ENCODE data around the gene C6orf132. TPM values are rescaled to one million over a fixed set of nuclear protein-coding genes. Genes with fewer than 3 reads are reported as not detected.

The C6orf132 gene, protein sequence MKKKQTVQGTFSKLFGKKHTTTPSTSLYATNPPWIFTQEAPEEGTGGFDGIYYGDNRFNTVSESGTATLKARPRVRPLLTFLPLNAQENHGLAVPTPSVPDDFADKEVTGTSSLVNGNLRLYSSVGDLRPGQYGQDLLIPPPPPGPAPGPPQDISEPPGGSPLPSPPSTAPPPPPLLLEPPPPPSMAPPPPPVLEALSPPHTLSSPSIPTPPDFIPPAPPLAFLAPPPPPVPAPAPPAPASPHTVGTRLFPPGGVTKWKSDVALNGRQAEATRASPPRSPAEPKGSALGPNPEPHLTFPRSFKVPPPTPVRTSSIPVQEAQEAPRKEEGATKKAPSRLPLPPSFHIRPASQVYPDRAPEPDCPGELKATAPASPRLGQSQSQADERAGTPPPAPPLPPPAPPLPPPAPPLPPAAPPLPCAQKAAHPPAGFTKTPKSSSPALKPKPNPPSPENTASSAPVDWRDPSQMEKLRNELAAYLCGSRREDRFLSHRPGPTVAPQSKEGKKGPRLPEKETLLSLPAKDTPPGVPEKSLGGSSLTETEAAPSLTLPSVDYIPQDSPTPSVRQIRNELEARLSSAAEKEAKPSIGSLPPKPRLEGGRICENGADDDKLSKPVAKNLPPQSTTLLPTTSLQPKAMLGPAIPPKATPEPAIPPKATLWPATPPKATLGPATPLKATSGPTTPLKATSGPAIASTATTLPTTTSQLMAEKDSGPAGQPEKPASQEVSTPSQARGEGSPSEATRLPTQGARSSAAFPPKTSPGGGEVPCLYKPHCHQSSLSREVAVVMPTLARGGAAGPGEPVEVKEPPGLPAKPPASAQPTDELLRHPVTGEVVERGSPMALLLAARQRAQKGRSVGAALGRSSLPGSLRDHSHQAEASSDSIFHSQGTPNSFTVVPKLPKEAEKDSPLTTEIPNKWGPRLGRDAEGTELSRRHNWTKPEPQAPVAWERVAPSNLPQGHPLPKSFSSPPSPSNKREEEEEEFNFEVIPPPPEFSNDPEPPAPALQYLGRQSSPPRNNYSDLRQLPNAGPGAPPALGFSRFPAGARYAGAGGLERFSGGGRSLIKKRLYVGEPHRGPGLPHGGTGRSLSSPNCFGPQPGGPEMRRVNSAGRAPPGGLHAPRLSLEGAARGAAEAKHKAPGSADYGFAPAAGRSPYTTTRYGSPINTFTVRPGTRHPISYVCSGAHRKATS
- 4.2 TPM for polyA plus RNA-seq (2013, experiment 1 of 4)
- 5.8 TPM for polyA plus RNA-seq (2013, experiment 2 of 4)
- 3.6 TPM for polyA plus RNA-seq (2013, experiment 3 of 4)
- 3.5 TPM for polyA plus RNA-seq (2013, experiment 4 of 4)

DNA sequence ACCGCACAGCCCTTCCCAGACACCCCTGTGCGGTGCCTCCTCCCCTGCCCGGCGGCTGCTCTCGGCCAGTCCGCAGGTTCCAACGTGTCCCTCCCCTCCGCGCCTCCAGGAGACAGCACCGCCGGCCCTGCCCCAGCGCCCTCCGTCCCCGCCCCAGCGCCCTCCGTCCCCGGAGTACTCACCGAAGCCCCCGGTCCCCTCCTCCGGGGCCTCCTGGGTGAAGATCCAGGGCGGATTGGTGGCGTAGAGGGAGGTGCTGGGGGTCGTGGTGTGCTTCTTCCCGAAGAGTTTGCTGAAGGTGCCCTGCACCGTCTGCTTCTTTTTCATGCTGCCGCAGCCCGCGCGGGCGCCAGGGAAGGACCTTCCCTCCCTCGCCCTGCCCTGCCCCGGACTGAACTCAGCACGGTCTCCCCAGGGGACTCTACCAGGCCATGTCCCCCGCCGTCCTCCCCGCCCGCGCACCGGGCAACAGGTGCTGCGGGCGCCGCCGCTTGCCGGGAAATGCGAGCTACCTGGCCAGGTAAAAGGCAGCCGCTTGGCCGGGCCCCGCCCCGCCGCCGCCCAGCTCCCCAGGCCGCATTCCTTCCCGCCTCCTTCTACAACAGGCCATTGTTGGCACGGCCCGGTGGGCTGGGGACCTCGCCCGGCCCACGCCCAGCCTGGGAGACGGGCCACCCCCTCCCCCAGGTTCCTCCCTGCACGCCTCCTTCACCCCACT, at the start of gene C6orf132:
C6orf132 (minus strand) TSS at position 503 of the 718 bp plus-strand sequence; CDS start at position 327, 176 bp downstream.
- H3K4me1 ChIP-seq (ENCODE audit: control insufficient read depth, insufficient read depth, low read length): peaks cover 11% of the 10 kb centered on the region
- no peak within 1 kb of the TSS for H3K27ac ChIP-seq (ENCODE audit: insufficient read depth, low read depth, low read length, poor library complexity, severe bottlenecking)
- H3K4me3 ChIP-seq (ENCODE audit: insufficient read depth, low read depth, low read length): peak within 1 kb of the TSS; percentile 56
- 0 to 1% methylated on average over 60 of the region's 60 CpGs for WGBS, 2 experiments
- peaks cover 27% of the 10 kb centered on the region for H3K27me3 ChIP-seq (ENCODE audit: control insufficient read depth, insufficient read depth, low read length, poor library complexity, severe bottlenecking)
- H3K36me3 ChIP-seq (ENCODE audit: control insufficient read depth, insufficient read depth, low read length): no peaks in the 10 kb centered on the region
- no peaks in the 10 kb centered on the region for H3K9me3 ChIP-seq (ENCODE audit: control insufficient read depth, low read length)

DNA sequence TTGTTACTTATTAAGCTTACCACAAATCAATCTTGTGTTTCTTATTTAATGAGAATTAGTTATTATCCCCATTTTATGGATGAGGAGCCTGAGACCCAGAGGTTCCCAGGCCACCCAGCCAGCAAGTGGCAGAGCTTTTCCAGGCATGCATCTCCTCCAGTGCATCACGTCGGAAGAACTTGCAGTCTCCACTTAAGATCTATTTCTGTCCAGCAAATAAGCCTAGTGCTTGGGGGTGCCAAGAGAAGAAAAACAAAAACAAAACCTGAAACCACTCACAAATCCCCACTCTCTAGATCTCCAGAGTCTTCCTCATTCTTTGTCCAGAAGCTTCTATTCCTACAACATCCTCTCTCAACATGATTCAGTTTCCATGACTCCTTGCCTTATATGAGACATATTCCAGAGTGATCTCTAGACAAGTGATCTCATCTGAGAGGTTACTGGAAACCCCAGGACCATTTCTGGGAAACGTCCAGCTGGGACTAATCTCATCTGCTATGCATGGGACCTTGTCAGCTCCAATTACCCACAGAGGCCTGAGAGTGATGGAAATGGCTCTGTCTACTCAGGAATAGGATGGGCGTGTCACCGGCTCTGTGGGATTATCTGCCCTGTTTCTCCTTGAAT, 48.2 kb upstream of the C6orf132 start:
- Histone ChIP-seq H3K36me3 (ENCODE audit: control insufficient read depth, insufficient read depth, low read length) (no peaks in the 10 kb centered on the region), H3K9me3 (ENCODE audit: control insufficient read depth, low read length) (no peaks in the 10 kb centered on the region), H3K4me1 (ENCODE audit: control insufficient read depth, insufficient read depth, low read length) (peaks cover 3% of the 10 kb centered on the region), H3K27me3 (ENCODE audit: control insufficient read depth, insufficient read depth, low read length, poor library complexity, severe bottlenecking) (no peaks in the 10 kb centered on the region), H3K4me3 (ENCODE audit: insufficient read depth, low read depth, low read length) (no peak overlapping the region), H3K27ac (ENCODE audit: insufficient read depth, low read depth, low read length, poor library complexity, severe bottlenecking) (no peak overlapping the region)
- WGBS, 2 experiments: 84 to 86% methylated on average over 5 of the region's 5 CpGs

DNA sequence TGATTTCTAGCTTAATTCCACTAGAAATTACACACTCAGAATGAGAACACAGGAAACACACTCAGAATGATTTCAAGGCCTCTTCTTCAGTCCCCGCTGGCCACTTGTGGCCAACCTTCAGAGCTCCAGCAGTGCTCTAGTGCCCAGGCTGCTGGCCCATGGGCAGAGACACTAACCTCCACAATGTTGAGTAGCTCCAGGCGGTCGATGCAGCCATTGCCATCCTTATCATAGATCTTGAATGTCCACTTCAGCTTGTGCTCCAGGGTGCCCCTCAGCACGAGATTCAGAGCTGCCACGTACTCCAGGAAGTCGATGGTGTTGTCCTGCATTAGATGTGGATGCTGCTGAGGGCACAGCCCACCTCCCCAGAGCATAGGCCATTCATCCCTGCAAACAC, 46.0 kb upstream of the C6orf132 start:
- H3K4me1 ChIP-seq (ENCODE audit: control insufficient read depth, insufficient read depth, low read length): peaks cover 8% of the 10 kb centered on the region
- no peak overlapping the region for H3K4me3 ChIP-seq (ENCODE audit: insufficient read depth, low read depth, low read length)
- H3K27me3 ChIP-seq (ENCODE audit: control insufficient read depth, insufficient read depth, low read length, poor library complexity, severe bottlenecking): no peaks in the 10 kb centered on the region
- no peaks in the 10 kb centered on the region for H3K9me3 ChIP-seq (ENCODE audit: control insufficient read depth, low read length)
- no peak overlapping the region for H3K27ac ChIP-seq (ENCODE audit: insufficient read depth, low read depth, low read length, poor library complexity, severe bottlenecking)
- 92 to 94% methylated on average over 6 of the region's 6 CpGs for WGBS, 2 experiments
- no peaks in the 10 kb centered on the region for H3K36me3 ChIP-seq (ENCODE audit: control insufficient read depth, insufficient read depth, low read length)

GRCh38 chr6:42185597-42185996, 43.2 kb upstream of the C6orf132 start:
- WGBS, 2 experiments: 73 to 76% methylated on average over 10 of the region's 10 CpGs
- Histone ChIP-seq H3K4me1 (ENCODE audit: control insufficient read depth, insufficient read depth, low read length) (peaks cover 8% of the 10 kb centered on the region), H3K27ac (ENCODE audit: insufficient read depth, low read depth, low read length, poor library complexity, severe bottlenecking) (no peak overlapping the region), H3K36me3 (ENCODE audit: control insufficient read depth, insufficient read depth, low read length) (no peaks in the 10 kb centered on the region), H3K27me3 (ENCODE audit: control insufficient read depth, insufficient read depth, low read length, poor library complexity, severe bottlenecking) (no peaks in the 10 kb centered on the region), H3K9me3 (ENCODE audit: control insufficient read depth, low read length) (no peaks in the 10 kb centered on the region), H3K4me3 (ENCODE audit: insufficient read depth, low read depth, low read length) (no peak overlapping the region)

GRCh38 chr6:42184475-42184874, 42.1 kb upstream of the C6orf132 start:
- Histone ChIP-seq H3K27me3 (ENCODE audit: control insufficient read depth, insufficient read depth, low read length, poor library complexity, severe bottlenecking) (no peaks in the 10 kb centered on the region), H3K9me3 (ENCODE audit: control insufficient read depth, low read length) (no peaks in the 10 kb centered on the region), H3K36me3 (ENCODE audit: control insufficient read depth, insufficient read depth, low read length) (no peaks in the 10 kb centered on the region), H3K4me1 (ENCODE audit: control insufficient read depth, insufficient read depth, low read length) (peaks cover 8% of the 10 kb centered on the region), H3K27ac (ENCODE audit: insufficient read depth, low read depth, low read length, poor library complexity, severe bottlenecking) (no peak overlapping the region), H3K4me3 (ENCODE audit: insufficient read depth, low read depth, low read length) (no peak overlapping the region)
- WGBS, 2 experiments: 96% methylated on average over 4 of the region's 4 CpGs

DNA sequence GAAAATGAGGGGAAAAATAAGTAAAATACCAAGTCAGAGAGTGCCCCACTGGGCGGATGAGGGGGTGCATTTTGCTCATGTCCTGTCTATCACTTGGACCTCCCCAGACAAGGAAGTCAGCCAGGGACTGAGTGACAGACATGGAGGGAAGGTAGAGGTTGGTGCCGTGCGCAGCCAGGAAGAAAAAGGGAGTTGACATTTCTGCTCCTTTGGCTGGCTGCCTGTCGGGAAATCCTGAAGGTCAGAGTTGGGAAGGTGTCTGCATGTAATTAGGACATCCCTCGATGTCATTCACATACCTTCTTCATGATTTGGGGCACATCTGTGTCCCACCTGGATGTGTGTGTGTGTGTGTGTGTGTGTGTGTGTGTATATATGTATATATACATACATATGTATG, 39.7 kb upstream of the C6orf132 start:
- Histone ChIP-seq H3K27me3 (ENCODE audit: control insufficient read depth, insufficient read depth, low read length, poor library complexity, severe bottlenecking) (no peaks in the 10 kb centered on the region), H3K9me3 (ENCODE audit: control insufficient read depth, low read length) (no peaks in the 10 kb centered on the region), H3K4me1 (ENCODE audit: control insufficient read depth, insufficient read depth, low read length) (peaks cover 14% of the 10 kb centered on the region), H3K27ac (ENCODE audit: insufficient read depth, low read depth, low read length, poor library complexity, severe bottlenecking) (no peak overlapping the region), H3K36me3 (ENCODE audit: control insufficient read depth, insufficient read depth, low read length) (no peaks in the 10 kb centered on the region), H3K4me3 (ENCODE audit: insufficient read depth, low read depth, low read length) (no peak overlapping the region)
- 94 to 97% methylated on average over 4 to 5 of the region's 5 CpGs for WGBS, 2 experiments

GRCh38 chr6:42179945-42180313, 37.5 kb upstream of the C6orf132 start:
- WGBS, 2 experiments: 90% methylated on average over 3 of the region's 3 CpGs
- H3K36me3 ChIP-seq (ENCODE audit: control insufficient read depth, insufficient read depth, low read length): no peaks in the 10 kb centered on the region
- H3K27me3 ChIP-seq (ENCODE audit: control insufficient read depth, insufficient read depth, low read length, poor library complexity, severe bottlenecking): no peaks in the 10 kb centered on the region
- no peak overlapping the region for H3K4me3 ChIP-seq (ENCODE audit: insufficient read depth, low read depth, low read length)
- peaks cover 6% of the 10 kb centered on the region for H3K4me1 ChIP-seq (ENCODE audit: control insufficient read depth, insufficient read depth, low read length)
- no peak overlapping the region for H3K27ac ChIP-seq (ENCODE audit: insufficient read depth, low read depth, low read length, poor library complexity, severe bottlenecking)
- H3K9me3 ChIP-seq (ENCODE audit: control insufficient read depth, low read length): no peaks in the 10 kb centered on the region

DNA sequence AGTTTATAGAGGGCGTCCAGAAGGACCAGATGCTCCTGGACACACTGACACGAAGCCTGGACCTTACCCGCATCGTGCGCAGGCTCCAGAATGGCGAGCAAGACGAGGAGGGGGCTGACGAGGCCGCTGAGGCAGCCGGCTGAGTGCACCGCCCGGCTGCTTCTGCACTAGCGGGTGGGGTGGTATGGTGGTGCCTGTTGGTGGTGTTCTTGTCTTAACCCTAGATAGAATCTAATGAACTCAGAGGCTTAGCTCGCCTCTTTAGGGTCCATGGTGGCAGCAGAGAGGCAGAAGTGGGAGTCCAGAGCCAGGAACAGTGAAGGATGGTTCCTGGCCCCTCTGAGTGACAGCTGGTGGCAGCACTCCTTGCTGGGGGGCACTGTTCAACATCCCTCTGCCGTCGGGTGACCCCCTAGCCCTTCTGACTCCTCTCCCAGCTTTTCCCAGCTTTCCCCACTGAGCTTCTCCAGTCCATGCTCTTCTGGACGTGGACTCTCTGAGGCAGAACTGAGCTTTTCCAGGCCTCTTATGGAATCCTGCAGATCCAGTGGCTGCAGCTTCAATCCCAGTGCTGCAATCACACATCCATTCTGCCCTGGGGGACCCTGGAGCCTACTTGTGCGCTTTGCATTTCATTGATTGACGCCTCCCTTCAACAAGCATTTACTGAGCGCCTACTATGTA, 37.0 kb upstream of the C6orf132 start:
- WGBS, 2 experiments: 91 to 92% methylated on average over 20 of the region's 20 CpGs
- Histone ChIP-seq H3K9me3 (ENCODE audit: control insufficient read depth, low read length) (no peaks in the 10 kb centered on the region), H3K4me3 (ENCODE audit: insufficient read depth, low read depth, low read length) (no peak overlapping the region), H3K27ac (ENCODE audit: insufficient read depth, low read depth, low read length, poor library complexity, severe bottlenecking) (no peak overlapping the region), H3K27me3 (ENCODE audit: control insufficient read depth, insufficient read depth, low read length, poor library complexity, severe bottlenecking) (no peaks in the 10 kb centered on the region), H3K36me3 (ENCODE audit: control insufficient read depth, insufficient read depth, low read length) (no peaks in the 10 kb centered on the region), H3K4me1 (ENCODE audit: control insufficient read depth, insufficient read depth, low read length) (peaks cover 6% of the 10 kb centered on the region)

Measured in ectodermal cell (in vitro differentiated cells).